ENCODE measurements around the gene GRK5.

GRK5 gene

DNA sequence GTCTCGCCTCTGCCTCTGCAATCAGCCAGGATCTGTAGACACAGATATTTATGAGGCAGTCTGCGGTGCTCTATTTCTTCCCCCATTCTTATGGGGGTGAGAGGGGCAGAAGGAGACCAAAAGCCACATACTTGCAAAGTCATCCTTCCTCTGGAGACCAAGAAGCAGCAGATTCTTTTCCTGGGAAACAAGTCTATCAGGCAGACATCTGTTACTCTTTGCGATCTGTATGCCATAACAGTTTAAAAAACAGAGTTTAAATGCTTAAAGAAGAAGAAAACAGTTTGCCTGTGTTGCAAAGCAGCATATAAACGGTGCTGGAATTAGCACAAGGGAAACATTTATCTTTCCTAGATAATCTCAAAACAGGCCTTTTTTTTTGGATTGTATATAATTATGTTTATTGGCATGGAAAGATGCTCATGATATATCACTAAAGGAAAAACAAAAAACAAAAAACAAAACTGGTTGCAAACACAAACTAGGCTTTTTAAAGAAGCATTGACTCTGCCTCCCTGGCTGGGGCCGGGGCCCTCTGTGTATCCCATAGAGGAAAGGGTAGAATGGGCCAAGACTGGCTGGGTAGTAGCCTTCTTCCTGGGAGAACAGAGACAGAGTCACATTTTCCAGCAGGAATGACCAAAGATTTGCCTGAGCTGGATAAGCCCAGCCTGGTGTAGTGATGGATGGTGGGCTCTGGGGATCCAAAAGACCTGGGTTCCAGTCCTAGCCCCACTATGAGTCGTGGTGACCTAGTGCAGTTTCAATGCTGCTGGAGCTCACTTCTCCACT, 284.8 kb downstream of the GRK5 start:
- DNase-seq, result no peak

DNA sequence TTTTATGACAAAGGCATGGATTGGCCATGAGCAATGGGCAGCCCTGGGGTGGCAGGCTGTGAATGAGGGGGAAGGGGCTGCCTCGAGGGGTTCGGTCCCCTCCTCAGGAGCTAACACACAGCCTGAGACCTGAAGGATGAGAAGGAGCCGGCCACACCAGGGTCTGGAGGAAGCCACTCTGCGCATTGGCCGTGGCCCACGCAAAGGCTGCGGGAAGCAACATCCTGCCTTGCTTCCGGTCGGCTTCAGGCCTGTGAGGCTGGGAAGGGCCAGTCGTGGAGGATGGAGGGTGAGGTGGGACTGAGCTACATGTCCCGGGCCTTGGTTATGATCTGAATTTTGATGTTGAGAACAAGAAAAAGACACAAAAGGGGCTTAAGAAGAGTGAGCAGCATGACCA, 285.8 kb downstream of the GRK5 start:
- no peak for DNase-seq

DNA sequence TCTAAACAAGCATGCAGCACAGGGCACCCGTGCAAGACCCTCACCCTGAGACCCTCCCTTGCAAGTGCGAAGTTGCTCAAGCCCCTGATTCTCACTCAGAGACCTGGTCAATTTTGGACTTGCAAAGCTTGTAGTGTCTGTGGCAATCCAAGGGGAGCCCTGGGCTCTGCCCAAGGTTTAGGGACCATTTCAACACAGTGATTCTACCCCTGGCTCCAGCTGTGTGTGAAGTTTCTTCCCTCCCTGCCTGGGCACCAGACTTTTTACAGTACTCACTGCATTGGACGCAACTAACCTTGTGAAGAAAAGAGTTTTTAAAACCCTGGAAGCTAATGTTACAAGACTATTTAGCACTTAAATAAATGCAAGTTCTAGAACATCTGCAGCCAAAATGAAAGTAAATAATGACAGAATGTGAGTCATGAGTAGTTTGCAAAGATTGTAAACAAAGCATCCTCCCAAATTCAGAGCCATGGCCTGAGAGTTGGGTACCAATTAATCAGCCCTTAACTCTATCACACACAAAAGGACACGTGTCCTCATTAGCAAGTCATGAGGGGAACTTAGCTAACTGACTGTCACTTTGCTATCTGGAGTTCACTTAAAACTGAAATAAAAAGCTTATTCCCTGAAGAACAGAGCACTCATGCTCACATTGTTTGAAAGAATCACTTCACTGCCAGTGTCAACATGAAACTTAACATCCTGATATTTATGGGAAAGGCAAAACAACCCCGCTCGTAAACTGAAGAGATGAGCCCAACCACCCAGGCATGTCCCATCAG, 287.1 kb downstream of the GRK5 start:
- DNase-seq, result no peak

DNA sequence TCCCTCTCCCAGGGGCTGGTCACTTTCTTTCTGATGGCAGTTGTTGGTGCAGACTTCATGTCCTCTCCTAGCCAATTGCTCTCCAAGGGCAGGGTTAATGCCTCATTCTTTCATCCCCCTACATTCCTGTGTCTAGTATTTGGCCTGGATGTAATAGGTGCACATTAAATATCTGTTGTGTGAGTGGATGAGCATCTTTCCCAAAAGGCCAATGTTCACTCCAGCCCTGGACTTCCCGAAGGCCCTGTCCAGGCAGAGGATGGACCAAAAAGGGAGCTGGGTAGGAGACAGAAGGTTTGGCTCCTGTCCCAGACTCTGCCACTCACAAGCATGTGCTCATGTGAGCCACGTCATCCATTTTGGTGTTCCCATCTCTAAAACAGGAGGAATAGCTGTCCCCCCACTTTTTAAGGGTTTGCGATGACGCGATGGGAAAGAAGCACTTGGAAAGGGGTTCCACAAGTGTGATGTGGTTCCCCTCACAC, 287.7 kb downstream of the GRK5 start:
- no peak for DNase-seq

DNA sequence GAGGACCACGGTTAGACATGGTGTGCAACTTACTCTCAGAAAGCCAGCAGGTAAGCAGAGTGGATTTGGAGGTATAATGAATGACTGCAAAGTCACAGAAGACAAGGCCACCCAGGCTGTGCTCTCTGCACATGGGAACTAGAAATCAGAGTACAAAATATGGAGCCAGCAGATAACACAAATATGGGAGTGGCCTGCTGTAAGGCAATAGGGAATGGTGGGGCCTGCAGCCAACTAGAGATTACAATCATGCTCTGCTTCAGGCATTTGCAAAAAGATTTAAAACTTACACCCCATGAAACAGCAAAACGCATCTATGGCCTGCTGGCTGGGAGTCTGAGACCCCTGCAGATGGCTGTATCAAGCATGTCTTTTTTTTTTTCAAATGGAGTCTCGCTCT, 288.2 kb downstream of the GRK5 start:
- DNase-seq, result no peak

DNA sequence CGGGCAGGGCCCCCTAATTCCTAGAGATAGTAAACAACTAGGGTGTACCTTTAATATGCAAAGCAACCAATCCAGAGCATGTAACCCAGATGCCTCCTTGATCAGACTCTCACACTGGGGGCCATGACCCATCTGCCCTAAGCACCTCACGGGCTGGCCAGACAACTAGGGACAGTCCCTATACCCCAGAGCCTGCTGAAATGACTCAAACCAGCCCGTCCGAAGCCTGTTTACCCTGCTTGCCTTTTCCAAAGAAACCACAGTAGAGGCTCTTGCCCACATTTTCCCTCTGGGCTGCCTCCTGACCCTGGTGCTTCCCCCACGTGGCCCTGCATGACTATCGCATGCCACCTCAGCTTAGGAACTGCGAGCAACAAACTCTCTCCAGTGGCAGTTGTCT, 288.9 kb downstream of the GRK5 start:
- peak in 1 of 14 donors; percentile 7 for DNase-seq

DNA sequence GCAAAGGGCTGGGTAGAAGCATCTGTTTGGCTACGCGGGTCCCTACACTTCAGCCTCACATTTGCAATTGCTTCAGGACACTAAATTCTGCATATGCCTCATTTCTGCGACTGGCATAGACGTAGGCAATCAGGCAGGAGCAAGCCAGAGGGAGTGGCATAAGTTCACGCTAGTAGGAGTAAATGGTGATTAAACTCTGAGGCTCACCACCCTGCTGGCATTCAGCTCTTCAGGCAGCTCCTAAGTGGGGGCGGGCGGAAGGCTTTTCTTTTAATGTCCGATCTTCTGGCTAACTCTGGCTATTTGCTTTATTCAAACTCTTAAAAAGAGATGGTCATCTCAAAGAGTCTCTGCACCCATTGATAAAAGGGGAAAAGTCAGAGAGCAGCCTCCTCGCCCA, 289.9 kb downstream of the GRK5 start:
- no peak for DNase-seq

DNA sequence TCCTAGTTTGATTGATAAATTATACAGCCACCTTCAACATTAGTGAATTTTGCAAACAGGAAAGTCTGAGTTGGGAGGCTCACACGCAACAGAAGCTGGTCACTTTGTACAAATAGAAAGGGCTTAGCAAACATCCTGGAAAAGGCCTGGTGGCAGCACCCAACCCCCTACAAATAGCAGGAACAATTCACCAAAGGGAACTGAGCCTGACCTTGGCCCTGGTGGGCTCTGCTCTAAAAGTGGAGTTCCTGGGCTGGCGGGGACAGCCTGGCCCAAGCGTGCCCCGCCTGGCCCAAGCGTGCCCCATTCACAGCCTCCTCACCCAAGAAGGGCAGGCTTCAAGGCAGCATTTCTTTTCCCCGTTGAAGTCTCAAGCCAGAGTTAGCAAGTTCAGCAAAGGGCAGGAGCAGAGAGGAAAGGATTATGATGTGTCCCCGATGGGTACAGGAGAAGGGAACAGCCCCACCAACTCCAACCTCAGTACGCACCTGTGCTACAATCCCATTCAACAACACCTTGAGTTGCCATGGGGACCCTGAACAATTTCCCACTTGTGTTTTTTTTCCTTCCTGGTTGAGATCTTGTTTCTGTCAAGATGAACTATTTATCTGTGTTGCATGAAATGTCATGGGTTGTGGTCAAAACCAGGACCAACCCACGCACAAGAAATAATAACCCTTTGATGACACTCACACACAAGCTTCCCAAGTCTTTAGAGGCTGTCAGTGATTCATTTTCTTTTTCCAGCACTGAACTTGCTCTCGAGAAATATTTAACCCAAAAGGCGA, 291.7 kb downstream of the GRK5 start:
- no peak for DNase-seq

DNA sequence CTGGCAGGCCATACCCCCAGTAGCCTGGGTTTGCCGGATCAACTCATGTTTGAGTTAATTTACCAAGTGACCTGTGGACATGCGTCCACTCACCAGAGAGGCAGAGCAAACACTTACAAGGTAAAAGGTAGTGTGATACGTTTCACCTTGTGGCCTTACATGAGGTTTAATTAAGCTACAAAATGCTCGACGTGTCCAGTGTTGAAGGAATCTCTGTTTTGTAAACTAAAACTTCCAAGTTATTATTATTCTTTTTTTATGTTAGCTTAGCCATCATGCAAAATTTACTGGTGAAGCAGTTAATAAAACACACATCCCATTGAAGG, 292.3 kb downstream of the GRK5 start:
- DNase-seq, result no peak

DNA sequence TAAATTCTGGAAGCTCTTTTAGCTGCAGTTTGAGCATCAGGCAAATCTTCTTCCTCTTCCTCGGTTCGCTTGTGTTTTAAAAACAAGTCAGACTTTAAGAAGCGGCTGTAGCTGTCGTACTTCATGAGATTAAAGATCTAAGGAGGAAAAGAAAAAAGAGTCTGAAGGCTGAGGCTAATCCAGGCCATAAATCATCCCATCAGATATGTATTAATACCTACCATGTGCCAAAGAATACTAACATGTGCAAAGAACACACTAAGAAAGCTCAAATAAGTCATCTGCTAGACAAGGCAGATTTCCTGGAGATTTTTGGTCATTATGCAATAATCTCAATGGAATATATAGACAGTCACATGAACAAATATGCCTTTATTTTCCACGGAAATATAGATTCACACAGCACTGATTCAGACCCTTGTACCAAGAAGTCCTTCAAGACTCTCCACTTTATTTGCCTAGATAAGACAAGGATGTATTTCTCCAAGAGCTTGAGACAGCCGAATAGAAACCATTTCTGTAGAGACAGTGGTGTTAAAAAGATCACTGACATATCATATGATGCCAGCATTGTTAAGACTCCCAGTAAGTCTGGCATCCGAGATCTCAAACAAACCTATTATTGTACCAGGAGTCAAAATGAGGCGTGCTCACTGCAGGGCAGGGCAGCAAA, 292.9 kb downstream of the GRK5 start:
- DNase-seq, result no peak

DNA sequence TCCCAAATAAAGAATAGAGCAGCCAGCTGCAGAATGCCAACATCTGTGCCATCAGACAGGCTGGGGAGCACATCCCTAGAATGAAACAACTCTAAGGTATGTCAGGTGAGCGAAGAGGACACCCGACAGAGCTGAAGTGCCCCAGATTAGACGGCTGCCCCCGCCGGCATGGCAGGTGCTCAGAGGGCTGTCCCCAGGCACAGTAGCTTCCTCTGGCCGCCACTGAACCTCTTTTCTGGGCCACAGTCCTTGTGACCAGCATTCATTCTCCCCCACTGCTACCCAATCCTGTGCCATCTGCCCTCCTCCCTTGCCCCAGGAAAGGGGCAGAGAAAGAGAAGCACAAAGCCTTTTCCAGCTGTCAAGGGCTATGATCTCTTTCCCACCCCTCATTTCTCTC, 293.4 kb downstream of the GRK5 start:
- DNase-seq, result no peak

DNA sequence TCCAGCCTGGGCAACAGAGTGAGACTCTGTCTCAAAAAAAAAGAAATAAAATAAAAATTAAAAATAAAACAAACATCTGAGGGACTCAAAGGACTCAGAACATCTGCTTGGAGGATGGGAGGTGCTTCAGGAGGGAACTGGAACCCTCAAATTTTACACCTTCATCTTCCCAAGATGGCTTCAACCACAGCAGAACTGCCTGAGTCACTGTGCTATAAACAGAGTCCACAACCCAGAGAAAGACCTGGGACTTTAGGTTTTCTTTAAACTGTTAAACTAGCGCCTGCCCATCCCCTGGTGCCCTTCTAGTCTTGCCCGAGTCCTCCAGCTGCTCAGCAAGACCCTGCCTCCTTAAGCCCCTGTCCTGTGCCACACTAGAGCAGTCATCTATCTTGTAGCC, 294.3 kb downstream of the GRK5 start:
- DNase-seq, result no peak

DNA sequence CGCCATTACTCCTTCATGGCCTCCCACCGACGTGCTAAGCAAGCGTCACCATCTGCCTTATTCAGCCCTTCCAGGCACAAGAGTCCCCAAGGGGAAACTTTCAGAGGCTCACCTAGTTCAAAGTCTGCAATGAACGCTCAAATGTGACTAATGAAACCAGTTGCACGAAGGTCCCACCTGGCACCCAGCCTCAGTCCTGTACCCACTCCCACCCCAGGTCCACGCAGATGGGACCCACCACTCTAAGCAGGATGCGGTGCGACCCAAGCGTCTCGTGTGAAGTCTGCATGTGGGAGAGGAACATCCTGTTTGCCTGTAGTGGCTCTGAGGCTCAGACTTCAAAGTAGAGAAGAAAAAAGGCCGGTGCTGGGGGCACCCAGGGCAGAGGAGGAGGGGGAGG, 294.8 kb downstream of the GRK5 start:
- DNase-seq, result no peak

DNA sequence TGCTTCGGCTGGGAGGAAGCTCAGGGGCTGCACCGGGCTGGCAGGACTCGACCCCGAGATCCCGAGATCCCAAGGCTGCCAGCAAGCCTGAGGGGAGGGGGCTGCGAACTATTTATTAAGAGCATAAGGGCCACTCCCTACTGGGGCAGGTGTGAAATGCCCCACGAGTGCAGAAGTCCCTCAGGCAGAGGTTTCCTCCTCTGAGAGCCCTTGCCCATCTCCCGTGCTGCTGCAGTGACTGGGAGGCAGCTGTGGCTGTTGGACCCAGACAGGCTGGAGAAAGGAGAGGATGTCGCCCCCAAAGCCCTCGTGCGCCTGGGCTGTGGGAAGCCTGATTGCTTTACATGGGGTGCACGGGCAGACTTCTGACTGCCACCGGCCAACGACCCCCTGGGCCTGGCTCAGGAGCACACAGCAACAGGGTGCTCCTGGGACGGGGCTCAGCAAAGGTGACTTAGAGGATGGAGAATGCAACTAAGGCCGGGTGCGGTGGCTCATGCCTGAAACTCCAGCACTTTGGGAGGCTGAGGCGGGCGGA, 295.3 kb downstream of the GRK5 start:
- no peak for DNase-seq

DNA sequence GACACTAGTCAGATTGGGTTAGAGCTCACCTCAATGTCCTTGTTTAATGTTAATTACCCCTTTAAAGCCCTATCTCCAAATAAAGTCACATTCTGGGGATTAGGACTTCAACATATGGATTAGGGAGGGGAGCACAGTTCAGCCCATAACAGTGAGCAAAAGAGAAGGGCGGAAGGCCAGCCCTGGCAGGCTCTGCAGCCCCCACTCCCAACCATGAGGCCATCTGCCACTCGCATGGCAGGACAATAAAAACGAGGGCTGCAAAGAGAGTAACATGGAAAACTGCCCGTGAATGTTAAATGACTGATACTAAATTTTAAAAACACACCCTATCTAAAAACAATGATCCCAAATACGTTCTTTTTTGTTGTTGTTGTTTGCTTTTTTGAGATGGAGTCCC, 296.4 kb downstream of the GRK5 start:
- no peak for DNase-seq

DNA sequence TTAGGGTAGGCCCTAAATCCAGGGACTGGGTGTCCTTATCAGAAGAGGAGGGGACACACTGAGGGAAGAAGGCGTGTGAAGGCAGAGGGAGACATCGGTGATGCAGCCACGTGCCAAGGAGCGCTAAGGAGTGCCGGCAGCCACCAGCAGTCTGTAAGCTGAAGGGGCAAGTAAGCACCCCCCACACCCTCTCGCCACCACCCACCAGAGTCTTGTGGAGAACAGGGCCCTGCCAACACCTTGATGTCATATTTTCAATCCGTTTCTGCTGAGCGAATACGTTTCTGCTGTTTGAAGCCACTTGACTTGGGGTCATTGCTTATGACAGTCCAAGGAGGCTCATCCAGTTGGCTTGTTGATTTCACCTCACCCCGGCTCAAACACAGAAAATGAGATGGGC, 297.3 kb downstream of the GRK5 start:
- no peak for DNase-seq

DNA sequence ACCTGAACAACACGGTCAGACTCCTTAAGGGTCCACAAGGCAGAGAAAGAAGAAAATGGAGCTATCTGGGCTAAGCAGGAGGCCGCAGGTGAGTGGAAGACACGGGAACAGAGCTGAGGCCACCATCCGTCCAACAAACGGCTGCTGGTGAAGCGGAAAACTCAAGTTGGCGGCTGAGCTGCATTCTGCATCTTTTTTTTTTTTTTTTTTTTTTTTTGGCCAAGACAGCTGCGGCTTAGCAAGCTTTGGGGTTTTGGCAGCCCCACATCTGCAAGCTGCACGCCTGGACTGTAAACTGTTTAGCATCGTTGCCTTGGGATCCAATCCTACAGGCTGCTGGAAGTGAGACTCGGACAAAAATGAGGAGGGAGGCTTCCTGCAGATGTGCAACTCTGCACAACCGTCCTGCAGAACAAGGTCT, 297.8 kb downstream of the GRK5 start:
- no peak for DNase-seq
